Liver (tissue), 2 donors: Measurements from ENCODE around the gene TSC1.

Source experiments
- GABPA ChIP-seq, 2 donors: IDR thresholded peaks in 1 of 2; conservative IDR thresholded peaks in 1 of 2; 2 replicates each; pipeline ENCODE4 v1.6.1; 2016; ENCODE audit warnings: antibody characterized with exemption in 2 of 2, mild to moderate bottlenecking in 1 of 2, moderate library complexity in 1 of 2
- TF ChIP-seq, protein P1 (sequence below): IDR thresholded peaks from 2 replicates; pipeline ENCODE4 v1.6.1; 2016; ENCODE audit warnings: antibody characterized with exemption
- donor health status: healthy.

DNA sequence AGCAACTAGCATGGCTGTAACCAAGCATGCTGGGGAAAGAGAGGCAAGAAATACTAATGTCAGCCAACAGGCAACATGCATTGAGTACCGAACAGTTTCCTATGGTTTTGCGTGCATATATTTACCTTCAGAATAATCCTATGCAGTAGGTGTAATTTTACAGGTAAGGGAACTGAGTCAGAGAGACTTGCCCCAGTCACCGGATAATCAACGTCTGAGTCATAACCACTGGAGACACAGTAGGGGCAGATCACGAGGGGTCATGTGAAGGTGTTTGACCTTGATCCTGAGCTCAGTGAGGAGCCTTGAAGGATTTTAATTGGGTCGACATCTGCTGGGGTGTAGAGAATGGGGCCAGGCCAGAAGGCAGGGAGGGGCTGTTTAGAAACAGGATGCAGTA lies 13.4 kb upstream of the TSC1 start:
- no peak for TF ChIP-seq GABPA (IDR thresholded peaks at IDR 0.05 in 1 of 2, conservative IDR thresholded peaks at IDR 0.05 in 1 of 2)
- TF ChIP-seq, protein P1, sequence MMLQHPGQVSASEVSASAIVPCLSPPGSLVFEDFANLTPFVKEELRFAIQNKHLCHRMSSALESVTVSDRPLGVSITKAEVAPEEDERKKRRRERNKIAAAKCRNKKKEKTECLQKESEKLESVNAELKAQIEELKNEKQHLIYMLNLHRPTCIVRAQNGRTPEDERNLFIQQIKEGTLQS, result no peak
